Embryonic facial prominence (tissue), 1 donor: ENCODE results near the gene CD244.

Experiments
- DNase-seq: peaks from one replicate; pipeline ENCODE4 v3.0.0-alpha.2; 2016; ENCODE audit errors: extremely low spot score

The CD244 gene

GRCh38 chr1:160781186-160781766, 81.4 kb downstream of the CD244 start:
- DNase-seq: peak; percentile 23

DNA sequence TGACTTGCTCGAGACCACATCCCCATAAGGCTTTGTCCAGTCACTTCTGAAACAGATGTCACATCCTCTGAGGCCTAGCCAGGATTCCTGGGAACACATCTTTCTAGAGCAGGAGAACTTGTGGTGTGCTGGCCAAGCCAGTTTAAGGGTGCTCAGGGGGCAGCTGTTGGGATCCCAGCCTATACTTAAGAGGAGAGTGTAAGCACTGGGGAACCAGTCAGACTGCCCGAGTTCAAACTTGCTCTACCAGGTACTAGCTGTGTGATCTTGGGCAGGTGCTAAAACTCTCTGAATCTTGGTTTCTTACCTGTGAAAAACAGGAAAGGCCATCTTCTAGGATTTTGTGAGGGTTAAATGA, 82.3 kb downstream of the CD244 start:
- DNase-seq: no peak
